Measurements from ENCODE around the gene CCDC90B. TPM values are rescaled to one million over a fixed set of nuclear protein-coding genes. Genes with fewer than 3 reads are reported as not detected.
A peak's percentile ranks its signal among the peaks of the same experiment; 100 is the strongest.

The CCDC90B gene
- total and polyA plus RNA-seq, 2 of the 13 experiments (the other 11 are each of a cell fraction or from before 2014, with no cell fraction given): 17.1 to 46.1 TPM

- TF ChIP-seq CEBPG (CRISPR knock-in tag; IDR thresholded peaks at IDR 0.05) (peak; percentile 50), TRIM24 (CRISPR knock-in tag; IDR thresholded peaks at IDR 0.05) (no peak), PPARG (CRISPR knock-in tag; conservative IDR thresholded peaks at IDR 0.05) (peak; percentile 72), NR2C2 (CRISPR knock-in tag; IDR thresholded peaks at IDR 0.05; ENCODE audit: borderline replicate concordance) (peak; percentile 53; the same call in 1 of the 2 replicates), FOXJ3 (CRISPR knock-in tag; IDR thresholded peaks at IDR 0.05; ENCODE audit: borderline replicate concordance) (0 out of 2 replicates have a peak, but pooled peaks have one; percentile 28), SAP130 (CRISPR knock-in tag; IDR thresholded peaks at IDR 0.05; ENCODE audit: low read depth) (peak; percentile 30; the same call in 1 of the 2 replicates), MIXL1 (CRISPR knock-in tag; IDR thresholded peaks at IDR 0.05) (peak; percentile 71), ATF3 (CRISPR knock-in tag; IDR thresholded peaks at IDR 0.05) (no peak), RBM22 (optimal IDR thresholded peaks at IDR 0.05; ENCODE audit: low read length) (no peak), POGZ (CRISPR knock-in tag; IDR thresholded peaks at IDR 0.05) (peak; percentile 28; the same call in 1 of the 2 replicates), FOXA1 (IDR thresholded peaks at IDR 0.05) (no peak), FOXA1 (CRISPR knock-in tag; IDR thresholded peaks at IDR 0.05) (peak; percentile 56), HNF4G (IDR thresholded peaks at IDR 0.05; ENCODE audit: borderline replicate concordance, low read depth, low read length) (peak; percentile 59), HNF4G (CRISPR knock-in tag; IDR thresholded peaks at IDR 0.05; ENCODE audit: borderline replicate concordance, low read depth) (no peak), CREM (IDR thresholded peaks at IDR 0.05) (peak; percentile 24; the same call in 1 of the 2 replicates), CREM (CRISPR knock-in tag; IDR thresholded peaks at IDR 0.05) (no peak), SALL1 (CRISPR knock-in tag; IDR thresholded peaks at IDR 0.05) (peak; percentile 67), SOX13 (IDR thresholded peaks at IDR 0.05) (no peak), SOX13 (CRISPR knock-in tag; conservative IDR thresholded peaks at IDR 0.05 in 1 of 2, IDR thresholded peaks at IDR 0.05 in 1 of 2) (peak in 1 of 2 experiments; percentile 60; a peak in 1 of 4 replicates), FOSL2 (CRISPR knock-in tag; IDR thresholded peaks at IDR 0.05) (0 out of 2 replicates have a peak, but pooled peaks have one; percentile 10), NCOR1 (IDR thresholded peaks at IDR 0.05; ENCODE audit: borderline replicate concordance, low read length) (peak; percentile 84; the same call in 1 of the 2 replicates), GATAD1 (CRISPR knock-in tag; IDR thresholded peaks at IDR 0.05) (peak; percentile 31; the same call in 1 of the 2 replicates), HDAC2 (CRISPR knock-in tag; IDR thresholded peaks at IDR 0.05) (peak; percentile 69), HNF4A (CRISPR knock-in tag; IDR thresholded peaks at IDR 0.05) (peak; percentile 91), BCL6 (CRISPR knock-in tag; IDR thresholded peaks at IDR 0.05) (peak; percentile 29; the same call in 1 of the 2 replicates), ZFP37 (CRISPR knock-in tag; IDR thresholded peaks at IDR 0.05; ENCODE audit: borderline replicate concordance) (no peak), ZNF644 (CRISPR knock-in tag; IDR thresholded peaks at IDR 0.05; ENCODE audit: low read depth) (peak; percentile 81), NR2F2 (IDR thresholded peaks at IDR 0.05; ENCODE audit: borderline replicate concordance, low read depth) (peak; percentile 85), MAFG (CRISPR knock-in tag; IDR thresholded peaks at IDR 0.05) (no peak)
Observed at GRCh38 chr11:83256602-83257340, 29.4 kb downstream of the CCDC90B start (continued).

Data from HepG2 (cell line).